ENCODE data around the gene SBF1.
"Not testable (repeated sequence)": the region's sequence is repeated elsewhere in the genome, so short reads cannot be mapped to it uniquely, and the experiment has no call there.

SBF1 gene

DNA sequence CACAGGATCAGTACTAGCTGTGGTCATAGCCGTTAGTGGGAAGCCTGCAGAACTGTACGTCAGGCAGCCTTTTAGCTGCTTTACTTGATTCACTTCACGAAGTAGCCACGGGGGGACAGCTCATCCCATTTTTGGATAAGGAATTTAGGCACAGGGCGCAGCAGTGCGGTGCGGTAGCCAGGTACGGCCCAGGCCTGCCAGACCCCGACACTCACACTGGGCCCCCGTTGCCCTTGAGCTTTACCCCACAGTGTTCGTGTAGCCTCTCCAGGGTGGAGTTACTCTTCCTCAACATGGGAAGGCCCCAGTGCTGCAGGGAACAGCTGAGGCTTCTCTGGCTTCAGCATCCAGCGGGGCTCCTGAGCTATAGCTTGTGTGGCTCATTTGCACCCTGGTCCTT, 59.4 kb downstream of the SBF1 start:
- no peak overlapping the region for H3K4me3 Mint-ChIP-seq
- H3K27me3 Mint-ChIP-seq (ENCODE audit: low read depth), result no peaks in the 10 kb centered on the region
- no peaks in the 10 kb centered on the region for H3K9me3 Mint-ChIP-seq
- TF ChIP-seq, protein P1, sequence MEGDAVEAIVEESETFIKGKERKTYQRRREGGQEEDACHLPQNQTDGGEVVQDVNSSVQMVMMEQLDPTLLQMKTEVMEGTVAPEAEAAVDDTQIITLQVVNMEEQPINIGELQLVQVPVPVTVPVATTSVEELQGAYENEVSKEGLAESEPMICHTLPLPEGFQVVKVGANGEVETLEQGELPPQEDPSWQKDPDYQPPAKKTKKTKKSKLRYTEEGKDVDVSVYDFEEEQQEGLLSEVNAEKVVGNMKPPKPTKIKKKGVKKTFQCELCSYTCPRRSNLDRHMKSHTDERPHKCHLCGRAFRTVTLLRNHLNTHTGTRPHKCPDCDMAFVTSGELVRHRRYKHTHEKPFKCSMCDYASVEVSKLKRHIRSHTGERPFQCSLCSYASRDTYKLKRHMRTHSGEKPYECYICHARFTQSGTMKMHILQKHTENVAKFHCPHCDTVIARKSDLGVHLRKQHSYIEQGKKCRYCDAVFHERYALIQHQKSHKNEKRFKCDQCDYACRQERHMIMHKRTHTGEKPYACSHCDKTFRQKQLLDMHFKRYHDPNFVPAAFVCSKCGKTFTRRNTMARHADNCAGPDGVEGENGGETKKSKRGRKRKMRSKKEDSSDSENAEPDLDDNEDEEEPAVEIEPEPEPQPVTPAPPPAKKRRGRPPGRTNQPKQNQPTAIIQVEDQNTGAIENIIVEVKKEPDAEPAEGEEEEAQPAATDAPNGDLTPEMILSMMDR (IDR thresholded peaks at IDR 0.05; ENCODE audit: unreplicated experiment in 3 of 3), result no peak
- peaks cover 42% of the 10 kb centered on the region for H3K36me3 Mint-ChIP-seq (ENCODE audit: low read depth)
- H3K4me1 Mint-ChIP-seq, result no peaks in the 10 kb centered on the region
- no peak overlapping the region for H3K27ac Mint-ChIP-seq

DNA sequence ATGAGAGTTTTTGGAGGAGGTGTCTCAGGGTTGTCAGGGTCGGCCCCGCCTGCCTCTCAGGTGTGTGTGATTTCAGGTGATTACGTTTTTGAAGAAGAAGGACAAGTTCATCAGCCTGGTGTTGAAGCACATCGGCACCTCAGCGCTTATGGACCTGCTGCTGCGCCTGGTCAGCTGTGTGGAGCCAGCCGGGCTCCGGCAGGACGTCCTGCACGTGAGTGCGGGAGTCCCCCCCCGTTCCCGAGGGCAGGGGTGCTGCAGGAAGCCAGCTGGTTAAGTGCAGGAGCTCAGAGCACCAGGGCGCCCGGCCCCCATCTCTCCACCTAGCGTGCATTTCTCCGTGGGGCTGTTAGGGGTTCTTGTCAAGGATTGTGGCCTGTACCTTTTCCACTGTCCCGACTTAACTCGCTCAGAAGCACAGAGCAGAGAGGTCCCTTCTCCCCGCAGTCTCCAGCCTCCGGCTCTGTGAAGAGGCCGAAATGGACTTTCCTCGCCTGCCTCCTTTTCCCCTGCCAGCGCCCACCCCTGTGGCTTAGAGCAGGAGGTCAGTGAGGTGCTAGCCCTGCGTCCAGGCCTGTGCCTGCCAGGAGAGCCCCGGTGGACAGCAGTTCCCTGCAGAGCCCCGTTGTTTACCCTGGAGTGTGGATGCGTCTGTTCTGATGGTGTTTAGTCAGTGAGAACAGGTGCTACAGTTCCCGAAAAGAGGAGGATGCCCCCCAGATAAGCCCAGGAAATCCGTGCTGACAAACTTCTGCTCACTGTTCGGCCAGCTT, 60.2 kb downstream of the SBF1 start:
- no peaks in the 10 kb centered on the region for H3K9me3 Mint-ChIP-seq
- no peak overlapping the region for H3K4me3 Mint-ChIP-seq
- H3K27ac Mint-ChIP-seq, result no peak overlapping the region
- no peaks in the 10 kb centered on the region for H3K4me1 Mint-ChIP-seq
- TF ChIP-seq, protein P1 (IDR thresholded peaks at IDR 0.05; ENCODE audit: unreplicated experiment in 3 of 3), result no peak
- H3K36me3 Mint-ChIP-seq (ENCODE audit: low read depth), result peaks cover 35% of the 10 kb centered on the region
- H3K27me3 Mint-ChIP-seq (ENCODE audit: low read depth), result no peaks in the 10 kb centered on the region

GRCh38 chr22:50408954-50409353, 65.9 kb downstream of the SBF1 start:
- H3K27ac Mint-ChIP-seq; H3K27me3 Mint-ChIP-seq (ENCODE audit: low read depth); H3K9me3 Mint-ChIP-seq; H3K4me3 Mint-ChIP-seq; H3K4me1 Mint-ChIP-seq: not testable (repeated sequence)
- H3K36me3 Mint-ChIP-seq (ENCODE audit: low read depth), result peaks cover 32% of the 10 kb centered on the region

DNA sequence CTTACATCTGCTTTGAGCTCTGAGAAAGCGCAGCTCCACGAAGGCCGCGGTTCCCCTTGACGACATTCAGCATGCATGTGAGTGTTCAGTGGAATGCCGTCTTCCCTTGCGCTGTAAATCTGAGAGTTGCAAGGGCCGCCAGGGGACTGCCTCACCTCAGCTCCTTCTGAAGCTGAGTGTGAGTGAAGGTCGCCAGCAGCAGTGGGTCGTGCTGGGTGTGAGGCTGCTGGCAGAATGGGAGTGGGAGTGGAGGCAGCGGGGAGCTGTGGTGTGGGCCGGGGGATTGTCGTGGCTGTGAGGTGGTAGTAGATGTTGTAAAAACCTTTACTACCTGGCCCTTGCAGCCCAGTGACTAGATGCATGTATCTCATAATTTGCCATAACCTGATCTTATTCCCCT, 66.5 kb downstream of the SBF1 start:
- Mint-ChIP-seq H3K4me3 (no peak overlapping the region), H3K36me3 (ENCODE audit: low read depth) (peaks cover 31% of the 10 kb centered on the region), H3K4me1 (peaks cover 5% of the 10 kb centered on the region), H3K27me3 (ENCODE audit: low read depth) (no peaks in the 10 kb centered on the region), H3K27ac (no peak overlapping the region), H3K9me3 (no peaks in the 10 kb centered on the region)
- TF ChIP-seq, protein P1 (IDR thresholded peaks at IDR 0.05; ENCODE audit: unreplicated experiment in 3 of 3), result no peak

DNA sequence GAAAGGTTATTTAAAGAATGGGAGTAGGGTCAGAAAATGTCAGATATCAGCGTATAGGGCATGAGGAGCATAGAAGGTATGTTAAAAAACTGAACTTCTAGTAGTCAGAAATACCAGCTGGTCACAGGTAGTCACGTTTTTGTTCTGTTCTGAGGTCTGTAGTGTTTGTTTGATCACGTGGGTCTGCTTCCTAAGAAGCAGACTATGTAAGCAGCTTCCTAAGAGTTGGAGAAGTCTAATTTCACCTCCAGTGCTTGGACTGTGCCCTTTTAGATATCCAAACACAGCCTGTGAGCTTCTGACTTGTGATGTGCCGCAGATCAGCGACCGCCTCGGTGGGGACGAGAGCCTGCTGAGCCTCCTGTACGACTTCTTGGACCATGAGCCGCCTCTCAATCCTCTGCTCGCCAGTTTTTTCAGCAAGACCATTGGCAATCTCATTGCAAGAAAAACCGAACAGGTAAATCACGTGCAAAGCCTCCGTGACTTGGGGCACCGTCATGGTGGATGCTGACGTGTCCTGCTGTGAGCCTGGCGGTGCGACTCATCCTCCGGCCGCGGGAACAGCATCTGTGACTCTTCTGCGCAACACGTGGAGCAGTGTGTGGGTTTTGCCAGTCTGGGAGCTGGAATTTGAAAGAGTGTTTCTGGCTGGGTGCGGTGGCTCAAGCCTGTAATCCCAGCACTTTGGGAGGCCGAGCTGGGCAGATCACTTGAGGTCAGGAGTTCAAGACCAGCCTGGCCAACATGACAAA, 68.2 kb downstream of the SBF1 start:
- Mint-ChIP-seq H3K27ac (peak overlapping the region in 1 of 3 experiments; percentile 65), H3K4me1 (peaks cover 12% of the 10 kb centered on the region), H3K4me3 (no peak overlapping the region), H3K9me3 (no peaks in the 10 kb centered on the region), H3K27me3 (ENCODE audit: low read depth) (no peaks in the 10 kb centered on the region), H3K36me3 (ENCODE audit: low read depth) (peaks cover 44% of the 10 kb centered on the region)
- TF ChIP-seq, protein P1 (IDR thresholded peaks at IDR 0.05; ENCODE audit: unreplicated experiment in 3 of 3), result no peak

- H3K4me3 Mint-ChIP-seq, result no peak overlapping the region
- H3K36me3 Mint-ChIP-seq (ENCODE audit: low read depth), result peaks cover 52% of the 10 kb centered on the region
- no peak overlapping the region for H3K27ac Mint-ChIP-seq
- H3K4me1 Mint-ChIP-seq, result peaks cover 12% of the 10 kb centered on the region
- no peaks in the 10 kb centered on the region for H3K9me3 Mint-ChIP-seq
- H3K27me3 Mint-ChIP-seq (ENCODE audit: low read depth), result no peaks in the 10 kb centered on the region
- TF ChIP-seq, protein P1 (IDR thresholded peaks at IDR 0.05; ENCODE audit: unreplicated experiment in 3 of 3), result no peak
Observed at GRCh38 chr22:50403701-50404101, 71.1 kb downstream of the SBF1 start.

Measured in nephron (organoid).